T1000 (cell line): ENCODE data around the gene MATR3.
"Not testable (repeated sequence)": the region's sequence is repeated elsewhere in the genome, so short reads cannot be mapped to it uniquely, and the experiment has no call there.

Experiments used
- DNase-seq: peaks from one replicate; lab custom pipeline; 2025; ENCODE audit warnings: mixed read lengths; lab: John Stamatoyannopoulos, UW

MATR3 gene

DNA sequence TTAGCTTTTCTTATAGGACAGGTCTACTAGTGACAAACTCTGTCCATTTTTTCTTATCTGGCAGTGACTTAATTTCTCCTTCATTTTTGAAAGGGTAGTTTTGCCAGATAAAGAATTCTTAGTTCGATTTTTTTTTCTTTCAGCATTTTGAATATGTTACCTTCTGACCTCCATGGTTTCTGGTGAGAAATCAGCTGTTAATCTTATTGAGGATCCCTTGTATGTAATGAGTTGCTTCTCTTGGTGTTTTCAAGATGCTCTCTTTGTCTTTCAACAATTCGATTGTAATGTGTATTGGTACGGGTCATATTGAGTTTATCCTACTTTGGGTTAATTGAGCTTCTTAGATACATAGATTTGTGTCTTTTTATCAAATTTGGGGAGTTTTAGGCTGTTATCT lies 60.6 kb downstream of the MATR3 start:
- no peak for DNase-seq

DNA sequence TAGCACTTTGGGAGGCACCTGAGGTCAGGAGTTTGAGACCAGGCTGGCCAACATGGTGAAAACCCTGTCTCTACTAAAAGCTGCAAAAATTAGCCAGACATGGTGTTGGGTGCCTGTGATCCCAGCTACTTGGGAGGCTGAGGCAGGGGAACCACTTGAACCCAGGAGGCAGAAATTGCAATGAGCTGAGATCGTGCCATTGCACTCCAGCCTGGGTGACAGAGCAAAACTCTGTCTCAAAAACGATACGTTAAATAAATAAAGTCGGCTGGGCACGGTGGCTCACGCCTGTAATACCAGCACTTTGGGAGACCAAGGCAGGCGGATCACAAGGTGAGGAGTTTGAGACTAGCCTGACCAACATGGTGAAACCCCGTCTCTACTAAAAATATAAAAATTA lies 62.4 kb downstream of the MATR3 start:
- DNase-seq = not testable (repeated sequence)

DNA sequence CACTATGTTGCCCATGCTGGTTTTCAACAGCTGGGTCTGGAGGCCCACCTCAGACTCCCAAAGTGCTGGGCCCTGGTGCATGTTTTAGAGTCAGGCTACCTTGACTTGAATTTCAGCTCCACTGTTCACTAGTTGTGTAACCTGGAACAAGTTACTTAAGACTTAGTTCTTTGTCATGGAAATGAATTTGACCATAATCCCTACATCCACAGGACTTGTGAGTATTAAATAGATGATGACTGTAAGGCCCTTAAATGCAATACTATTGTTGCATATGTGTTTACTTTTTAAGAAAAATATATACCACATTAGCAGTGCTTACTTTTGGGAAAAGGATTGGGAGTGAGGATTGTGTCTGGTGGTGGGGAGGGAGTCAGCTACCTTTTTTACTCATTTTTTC lies 64.5 kb downstream of the MATR3 start:
- DNase-seq = no peak

DNA sequence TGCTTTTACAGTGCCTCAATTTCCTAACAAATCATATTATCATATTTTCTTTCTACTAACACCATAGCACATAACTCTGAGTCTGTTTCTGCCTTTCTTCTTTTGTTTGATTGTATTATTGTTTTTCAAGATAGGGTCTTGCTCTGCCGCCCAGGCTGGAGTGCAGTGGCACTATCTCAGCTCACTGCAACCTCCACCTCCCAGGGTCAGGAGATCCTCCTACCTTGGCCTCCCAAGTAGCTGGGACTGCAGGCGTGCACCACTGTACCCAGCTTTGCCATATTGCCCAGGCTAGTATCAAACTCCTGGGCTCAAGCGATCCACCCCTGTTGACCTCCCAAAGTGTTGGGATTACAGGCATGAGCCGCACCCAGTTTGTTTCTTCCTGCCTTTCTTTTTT lies 66.8 kb downstream of the MATR3 start:
- no peak for DNase-seq

DNA sequence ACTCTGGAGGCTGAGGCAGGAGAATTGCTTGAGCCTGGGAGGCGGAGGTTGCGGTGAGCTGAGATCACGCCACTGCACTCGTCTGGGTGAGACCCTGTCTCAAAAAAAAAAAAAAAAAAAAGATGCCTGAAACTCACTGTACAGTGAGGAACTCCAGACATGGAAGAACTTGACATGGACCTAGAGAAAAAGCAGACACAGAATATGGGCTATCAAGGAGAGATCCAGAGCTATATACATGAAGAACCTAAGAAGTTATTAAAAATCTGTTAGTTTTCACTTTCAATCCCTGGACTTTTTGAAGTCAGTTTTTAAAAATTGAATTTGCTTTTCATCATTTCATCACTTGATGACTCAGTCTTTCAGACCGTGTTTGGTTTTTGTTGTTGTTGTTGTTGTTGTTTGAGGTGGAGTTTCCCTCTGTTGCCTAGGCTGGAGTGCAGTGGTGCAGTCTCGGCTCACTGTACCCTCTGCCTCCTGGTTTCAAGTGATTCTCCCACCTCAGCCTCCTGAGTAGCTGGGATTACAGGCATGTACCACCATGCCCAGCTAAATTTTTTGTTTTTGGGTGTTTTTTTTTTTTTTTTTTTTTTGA lies 68.4 kb downstream of the MATR3 start:
- DNase-seq = no peak

DNA sequence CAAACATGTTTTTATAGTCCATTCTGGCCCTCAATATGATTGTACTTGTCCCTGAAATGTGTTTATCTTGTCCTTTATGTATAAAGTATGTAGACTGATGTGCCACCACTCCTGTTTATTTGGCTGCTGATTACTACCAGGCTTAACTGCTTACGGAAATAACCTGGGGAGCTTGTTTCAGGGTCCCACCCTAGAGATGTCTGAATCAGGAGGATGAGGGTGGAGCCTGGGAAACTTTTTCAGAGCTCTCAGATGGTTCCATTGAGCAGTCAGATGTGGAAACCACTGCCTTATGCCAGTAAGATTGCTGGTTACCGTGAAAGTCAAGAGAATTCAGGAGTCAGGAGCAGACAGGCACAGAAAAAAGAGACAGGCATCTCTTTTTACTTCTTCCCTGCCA lies 70.4 kb downstream of the MATR3 start:
- DNase-seq = no peak

DNA sequence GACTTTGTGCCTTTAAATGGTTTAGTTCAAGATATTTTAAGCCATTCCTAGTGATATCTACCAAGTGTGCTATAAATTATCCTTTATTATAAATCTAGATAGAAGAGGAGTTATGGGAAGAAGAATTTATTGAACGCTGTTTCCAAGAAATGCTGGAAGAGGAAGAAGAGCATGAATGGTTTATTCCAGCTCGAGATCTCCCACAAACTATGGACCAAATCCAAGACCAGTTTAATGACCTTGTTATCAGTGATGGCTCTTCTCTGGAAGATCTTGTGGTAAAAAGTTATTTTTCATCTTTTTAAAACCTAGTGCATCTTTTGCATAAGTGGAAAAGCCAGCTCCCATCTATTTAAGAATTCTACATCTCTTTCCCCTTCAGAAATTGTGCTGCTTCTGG lies 70.9 kb downstream of the MATR3 start:
- no peak for DNase-seq

DNA sequence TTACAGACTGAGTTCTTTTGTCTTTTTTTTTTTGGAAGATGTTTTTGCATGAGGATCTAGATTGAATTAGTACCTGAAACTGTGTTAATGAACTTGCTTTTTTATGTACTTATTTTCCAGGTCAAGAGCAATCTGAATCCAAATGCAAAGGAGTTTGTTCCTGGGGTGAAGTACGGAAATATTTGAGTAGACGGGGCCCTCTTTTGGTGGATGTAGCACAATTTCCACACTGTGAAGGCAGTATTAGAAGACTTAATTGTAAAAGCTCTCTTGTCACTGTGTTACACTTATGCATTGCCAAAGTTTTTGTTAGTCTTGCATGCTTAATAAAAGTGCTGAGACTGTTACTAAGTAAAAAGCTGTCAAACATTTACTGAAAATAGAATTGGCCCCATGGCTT lies 75.1 kb downstream of the MATR3 start:
- no peak for DNase-seq

DNA sequence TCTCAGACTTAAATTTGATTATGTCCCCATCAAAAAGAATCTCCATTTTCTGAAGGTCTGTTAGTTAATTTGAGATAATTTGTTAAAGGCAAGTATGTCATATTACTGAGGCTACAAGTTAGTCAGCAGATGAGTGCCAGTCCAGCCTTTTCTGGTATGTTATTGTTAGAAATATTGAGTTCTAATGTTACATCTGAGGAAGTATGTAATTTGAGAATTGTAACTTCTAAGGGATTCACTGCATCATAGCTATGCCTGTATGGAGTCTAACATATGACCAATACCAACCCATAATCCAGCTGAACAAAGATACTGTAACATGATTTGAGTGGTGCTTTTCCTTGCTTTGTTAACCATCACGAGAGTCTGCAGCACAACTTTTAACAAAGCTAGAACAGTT lies 75.6 kb downstream of the MATR3 start:
- DNase-seq = no peak

DNA sequence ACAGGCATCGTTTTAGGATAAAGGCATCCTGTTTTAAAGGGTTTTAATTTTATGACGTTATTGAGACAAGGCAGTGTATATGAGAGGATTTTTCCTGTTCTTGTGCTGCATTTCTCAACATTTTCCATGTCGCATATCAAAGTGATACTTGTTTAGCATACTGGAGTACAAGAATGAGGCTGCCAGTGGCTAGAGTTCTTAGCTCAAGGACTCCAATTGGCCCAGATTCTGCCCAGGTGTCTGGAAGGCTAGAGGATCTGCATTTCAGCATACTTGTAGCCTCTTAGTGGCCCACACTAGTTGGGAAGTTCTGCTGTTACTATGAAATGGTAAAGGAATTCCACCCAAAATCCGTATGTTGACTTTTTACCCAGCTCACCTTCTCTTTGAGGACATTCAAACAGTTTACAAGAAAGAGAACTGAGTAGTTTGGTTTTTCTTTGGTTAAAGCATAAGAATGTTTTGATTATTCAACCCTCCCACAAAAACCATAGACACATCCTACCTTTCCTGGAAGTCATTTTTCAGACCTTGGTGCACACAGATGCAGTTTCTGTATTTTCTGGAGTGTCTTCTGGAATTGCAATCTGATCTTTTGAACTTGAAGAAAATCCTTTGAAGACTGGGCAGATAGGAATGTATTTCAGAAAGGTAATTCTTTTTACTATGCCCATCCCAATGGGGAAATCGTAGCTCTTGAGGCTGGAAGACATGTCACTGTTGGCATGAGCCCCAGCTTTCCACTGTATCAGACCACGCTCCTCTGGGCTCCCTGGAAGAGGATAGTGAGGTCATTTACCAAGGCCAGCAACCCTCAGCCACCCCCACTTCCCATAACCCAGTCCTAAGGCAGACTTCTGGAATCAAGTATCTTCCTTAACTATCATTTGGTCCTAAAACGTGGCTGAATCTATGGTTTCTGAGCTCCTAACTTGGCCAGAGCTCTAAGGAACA lies 78.2 kb downstream of the MATR3 start:
- DNase-seq = no peak

DNA sequence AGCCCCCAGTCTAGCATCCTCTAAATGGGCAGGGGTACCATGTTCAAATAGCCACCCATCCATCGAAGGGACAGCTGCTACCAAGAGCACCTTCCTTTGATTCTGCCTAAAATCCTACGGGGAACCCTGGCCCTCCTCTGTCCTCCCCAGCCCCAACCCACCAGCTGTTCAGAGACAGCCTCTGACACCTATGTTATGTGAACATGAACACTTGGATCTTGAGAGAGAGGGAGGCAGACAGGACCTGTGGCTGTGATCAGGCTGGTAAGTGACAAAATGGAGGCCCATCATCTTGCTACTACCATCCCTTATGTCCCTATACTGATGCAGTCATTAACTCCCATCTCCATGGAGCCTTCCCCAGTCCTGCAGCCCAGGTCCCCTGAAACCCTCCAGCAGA lies 81.4 kb downstream of the MATR3 start:
- DNase-seq = no peak

DNA sequence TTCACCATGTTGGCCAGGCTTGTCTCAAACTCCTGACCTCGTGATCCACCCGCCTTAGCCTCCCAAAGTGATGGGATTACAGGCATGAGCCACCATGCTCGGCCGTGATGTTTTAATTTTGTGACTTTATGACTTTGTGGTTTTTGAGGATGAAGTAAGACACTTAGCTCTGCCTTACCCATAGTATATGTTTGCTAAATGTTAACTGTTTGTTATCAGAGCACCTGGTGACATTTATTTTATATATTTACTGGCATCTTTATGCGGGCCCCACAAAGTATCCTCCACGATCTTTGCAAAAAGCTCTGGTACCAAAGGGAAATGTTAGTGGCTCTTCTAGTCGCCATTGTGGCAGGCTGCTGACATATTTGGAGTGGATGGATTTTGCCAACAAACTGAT lies 82.8 kb downstream of the MATR3 start:
- no peak for DNase-seq

DNA sequence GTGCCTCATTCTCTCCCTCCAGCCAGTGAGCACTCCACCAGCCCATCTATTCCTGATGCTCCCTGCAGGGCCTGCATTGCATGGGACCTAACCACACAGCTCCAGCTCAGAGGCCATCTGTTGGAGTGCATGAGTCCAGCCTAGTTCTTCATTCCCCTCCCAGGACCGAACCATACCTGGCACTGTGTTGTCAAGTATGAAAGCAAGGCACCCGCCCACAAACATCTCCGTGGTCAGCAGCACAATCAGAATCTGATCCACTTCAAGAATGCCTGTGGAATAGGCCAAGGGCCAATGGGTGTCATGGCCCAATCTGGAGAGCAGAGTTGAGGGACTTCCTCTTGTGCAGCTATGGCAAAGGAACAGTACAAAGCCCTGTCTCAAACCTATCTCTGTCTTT lies 83.7 kb downstream of the MATR3 start:
- no peak for DNase-seq

DNA sequence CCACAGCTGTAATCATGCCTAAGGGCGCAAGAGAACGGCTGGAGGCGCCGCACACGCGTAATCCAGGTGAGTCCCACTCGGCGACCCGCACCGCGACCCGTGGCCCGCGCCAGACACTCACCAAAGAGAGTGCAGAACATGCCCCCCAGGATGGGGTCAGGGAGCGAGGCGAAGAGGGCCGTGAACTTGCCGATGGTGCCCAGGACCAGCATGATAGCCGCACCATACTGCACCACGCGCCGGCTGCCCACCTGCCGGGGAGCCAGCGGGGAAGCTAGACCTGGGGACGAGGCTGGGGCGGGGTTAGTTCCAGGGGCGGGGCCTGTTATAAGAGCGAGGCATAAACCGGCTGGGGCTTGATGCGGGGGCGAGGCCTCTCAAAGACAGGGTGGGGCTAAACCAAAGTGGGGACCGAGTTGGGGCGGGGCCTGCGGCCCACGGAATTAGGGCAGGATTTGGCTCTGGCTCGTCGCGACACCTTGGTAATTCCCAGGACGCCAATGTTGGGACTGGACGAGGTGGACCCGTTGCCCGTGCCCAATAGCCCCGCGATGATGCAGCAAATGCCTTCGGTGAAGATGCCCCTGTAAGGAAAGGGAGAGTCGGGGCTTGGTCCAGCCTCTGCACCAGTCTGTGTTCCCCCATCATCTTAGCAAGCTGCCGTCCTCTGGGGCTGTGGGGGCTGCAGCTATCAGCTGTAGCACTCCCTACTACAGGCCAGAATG lies 84.7 kb downstream of the MATR3 start:
- no peak for DNase-seq

DNA sequence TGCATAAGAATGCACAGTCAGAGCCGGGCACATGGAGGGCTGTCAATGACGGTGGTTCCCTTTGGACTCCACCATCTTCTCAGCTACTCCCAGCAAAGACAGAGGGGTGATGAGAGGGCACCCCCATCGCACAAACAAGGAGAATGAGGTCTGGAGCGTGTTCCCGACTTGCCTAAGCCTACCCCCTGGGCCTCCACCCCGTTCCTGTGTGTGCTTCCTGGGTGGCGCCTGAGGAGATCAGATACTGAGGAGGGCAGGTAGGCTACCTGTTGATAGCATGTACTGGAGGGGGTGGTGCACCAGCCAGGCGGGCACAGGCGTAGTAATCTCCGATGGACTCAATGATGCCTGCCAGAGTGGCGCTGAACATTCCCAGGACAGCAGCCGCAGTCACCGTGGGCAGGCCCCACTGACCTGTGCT lies 85.4 kb downstream of the MATR3 start:
- DNase-seq = no peak

DNA sequence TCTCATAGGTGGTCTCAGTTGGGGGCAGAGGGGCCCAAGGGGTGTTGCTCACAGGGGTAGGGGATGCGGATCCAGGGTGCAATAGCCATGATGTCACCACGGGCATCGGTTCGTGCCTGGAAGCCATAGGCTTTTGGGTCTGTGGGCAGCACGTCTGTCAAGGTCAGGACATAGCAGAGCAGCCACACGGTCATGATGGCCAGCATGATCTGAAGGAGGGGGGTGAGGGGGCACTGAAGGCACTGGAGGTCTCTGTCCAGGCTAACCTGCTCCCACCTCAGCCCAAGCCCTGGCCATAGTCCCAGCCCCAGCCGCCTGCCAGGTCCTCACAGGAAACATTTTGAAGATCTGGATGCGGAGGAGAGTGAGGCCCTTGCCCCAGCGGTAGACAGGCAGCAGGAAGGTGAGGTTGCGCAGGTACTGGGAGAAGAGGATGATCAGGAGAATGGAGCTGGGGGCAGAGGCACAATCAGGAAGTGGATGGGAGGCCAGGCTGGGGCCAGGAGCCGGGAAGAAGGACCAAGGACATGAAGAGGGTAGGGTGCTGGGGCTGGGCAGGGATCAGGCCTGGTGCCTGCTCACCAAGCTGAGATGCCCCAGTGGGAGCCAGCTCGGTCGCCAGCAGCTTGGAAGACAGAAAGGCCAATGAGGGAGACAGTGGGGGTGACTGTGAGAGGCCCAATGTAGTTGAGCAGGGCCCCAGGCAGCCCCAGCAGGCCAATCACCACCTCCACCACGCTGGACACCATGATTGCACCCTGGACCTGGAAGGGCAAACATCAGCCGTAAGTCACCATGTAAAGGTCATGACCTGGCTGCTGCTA lies 86.3 kb downstream of the MATR3 start:
- DNase-seq = no peak
